H1 (cell line): ENCODE data around the gene RDH5. TPM values are rescaled to one million over a fixed set of nuclear protein-coding genes. Genes with fewer than 3 reads are reported as not detected.

ENCODE experiments used
- CTCF ChIA-PET: fragments of 300-600 bp; sonication (Branson Sonifier 250); formaldehyde crosslinking; loops from one replicate; lab custom pipeline; 2021; ENCODE audit not compliant: partially characterized antibody; lab: Charles Lee
- POLR2A ChIA-PET: fragments of 300-600 bp; sonication (Branson Sonifier 250); formaldehyde crosslinking; loops from one replicate; lab custom pipeline; 2021; ENCODE audit warnings: inconsistent platforms; ENCODE audit not compliant: partially characterized antibody; lab: Charles Lee
- DNase-seq, 2 experiments: peaks; one replicate each; pipeline versions ENCODE4 v3.0.0 to v3.0.0-alpha.2; 2010 to 2022; ENCODE audit warnings: low spot score in 2 of 2, low read depth in 1 of 2, mixed read lengths in 1 of 2
- FAIRE-seq: peaks from 2 replicates; lab custom pipeline; 2011; peaks lifted over from hg19 to GRCh38; lab: Jason Lieb, UNC
- H2AFZ ChIP-seq: 2 replicates; pipeline ENCODE4 v1.8.1; 2012; ENCODE audit warnings: low read length, inconsistent platforms
- H2AK5ac ChIP-seq: 2 replicates; pipeline ENCODE4 v1.6.1; 2013; ENCODE audit warnings: low read depth, low read length
- H2BK120ac ChIP-seq: replicated peaks from 2 replicates; pipeline ENCODE3; 2013; ENCODE audit warnings: low read depth, low read length, inconsistent platforms
- H2BK12ac ChIP-seq: 2 replicates; pipeline ENCODE4 v1.6.1; 2013; ENCODE audit warnings: low read depth, low read length
- H2BK15ac ChIP-seq: 2 replicates; pipeline ENCODE4 v1.6.1; 2013; ENCODE audit warnings: low read length
- H2BK20ac ChIP-seq: 2 replicates; pipeline ENCODE4 v1.6.1; 2013; ENCODE audit warnings: low read length
- H2BK5ac ChIP-seq: 2 replicates; pipeline ENCODE4 v1.6.1; 2013; ENCODE audit warnings: low read depth, low read length
- H3K14ac ChIP-seq: 2 replicates; pipeline ENCODE4 v1.6.1; 2013; ENCODE audit warnings: inconsistent platforms; ENCODE audit not compliant: insufficient read length
- H3K18ac ChIP-seq: 2 replicates; pipeline ENCODE4 v1.6.1; 2013; ENCODE audit warnings: low read length; ENCODE audit errors: extremely low read depth
- H3K23ac ChIP-seq: 2 replicates; pipeline ENCODE4 v1.6.1; 2013; ENCODE audit warnings: inconsistent platforms; ENCODE audit not compliant: insufficient read length
- H3K23me2 ChIP-seq: 2 replicates; pipeline ENCODE4 v1.6.1; 2013; ENCODE audit warnings: low read depth, low read length
- H3K27ac ChIP-seq: 2 replicates; pipeline ENCODE4 v1.6.1; 2011; ENCODE audit warnings: low read depth, low read length, inconsistent platforms
- H3K27me3 ChIP-seq, 4 experiments: replicated peaks in 1 of 4; 1 replicate in 1 of 4; 2 replicates in 3 of 4; pipeline versions ENCODE4 v1.6.1 to v1.8.1; 2011 to 2013; ENCODE audit warnings: low read length in 3 of 4, mild to moderate bottlenecking in 3 of 4, inconsistent platforms in 2 of 4, mixed read lengths in 2 of 4, moderate library complexity in 1 of 4; ENCODE audit not compliant: control insufficient read depth in 3 of 4, insufficient read depth in 3 of 4; ENCODE audit errors: extremely low read depth in 1 of 4
- H3K36me3 ChIP-seq, 4 experiments: 2 replicates each; pipeline versions ENCODE4 v1.6.1 to v1.8.1; 2011 to 2013; ENCODE audit warnings: mild to moderate bottlenecking in 4 of 4, low read length in 3 of 4, moderate library complexity in 2 of 4, control low read depth in 1 of 4, inconsistent platforms in 1 of 4; ENCODE audit not compliant: insufficient read depth in 4 of 4, control insufficient read depth in 2 of 4
- H3K4ac ChIP-seq: replicated peaks from 2 replicates; pipeline ENCODE3; 2013; ENCODE audit warnings: low read length, low read depth, mixed read lengths, inconsistent platforms; ENCODE audit not compliant: insufficient read length
- H3K4me1 ChIP-seq, 4 experiments: replicated peaks in 1 of 4; 1 replicate in 1 of 4; 2 replicates in 3 of 4; pipeline versions ENCODE4 v1.6.1 to v1.8.1; 2011 to 2013; ENCODE audit warnings: low read length in 3 of 4, inconsistent platforms in 2 of 4, mixed read lengths in 1 of 4; ENCODE audit not compliant: insufficient read depth in 4 of 4, control insufficient read depth in 3 of 4
- H3K4me2 ChIP-seq, 2 experiments: 2 replicates each; pipeline versions ENCODE4 v1.6.1 to v1.8.1; 2011 to 2013; ENCODE audit warnings: low read depth in 2 of 2, low read length in 2 of 2, control low read depth in 1 of 2, inconsistent platforms in 1 of 2, mild to moderate bottlenecking in 1 of 2; ENCODE audit not compliant: insufficient read depth in 1 of 2
- H3K4me3 ChIP-seq, 4 experiments: fragments of 200-600, 300-600 bp in 1 of 4; sonication (generic), shearing (Covaris generic), sonication (Bioruptor Twin) in 1 of 4; 2 replicates each; pipeline versions ENCODE4 v1.5.1 to v1.8.1; 2011 to 2016; ENCODE audit warnings: low read length in 4 of 4, low read depth in 3 of 4, control low read depth in 2 of 4, inconsistent platforms in 2 of 4, mild to moderate bottlenecking in 2 of 4, mixed read lengths in 1 of 4, moderate library complexity in 1 of 4; ENCODE audit not compliant: insufficient read depth in 2 of 4; ENCODE audit errors: extremely low read depth in 1 of 4
- H3K56ac ChIP-seq: replicated peaks from 2 replicates; pipeline ENCODE3; 2013; ENCODE audit warnings: low read depth, mild to moderate bottlenecking, mixed read lengths, low read length, inconsistent platforms; ENCODE audit not compliant: insufficient read length
- H3K79me1 ChIP-seq: 2 replicates; pipeline ENCODE4 v1.6.1; 2013; ENCODE audit warnings: low read depth, low read length, control low read depth
- H3K79me2 ChIP-seq, 2 experiments: 2 replicates each; pipeline versions ENCODE4 v1.6.1 to v1.8.1; 2012 to 2013; ENCODE audit warnings: low read length in 2 of 2, mild to moderate bottlenecking in 2 of 2, inconsistent platforms in 1 of 2; ENCODE audit not compliant: insufficient read depth in 2 of 2, control insufficient read depth in 1 of 2
- H3K9ac ChIP-seq, 4 experiments: replicated peaks in 1 of 4; 1 replicate in 1 of 4; 2 replicates in 3 of 4; pipeline versions ENCODE4 v1.6.1 to v1.8.1; 2011 to 2013; ENCODE audit warnings: low read depth in 3 of 4, low read length in 3 of 4, control low read depth in 2 of 4, mild to moderate bottlenecking in 2 of 4, moderate library complexity in 2 of 4, inconsistent platforms in 1 of 4; ENCODE audit errors: extremely low read depth in 1 of 4
- H3K9me3 ChIP-seq, 2 experiments: 2 replicates each; pipeline versions ENCODE4 v1.6.1 to v1.8.1; 2012 to 2013; ENCODE audit warnings: mild to moderate bottlenecking in 2 of 2, moderate library complexity in 2 of 2, control low read depth in 1 of 2, inconsistent platforms in 1 of 2, low read depth in 1 of 2, low read length in 1 of 2, mixed read lengths in 1 of 2; ENCODE audit not compliant: insufficient read depth in 2 of 2
- H4K20me1 ChIP-seq, 2 experiments: replicated peaks in 1 of 2; 2 replicates each; pipeline versions ENCODE3 to v1.8.1; 2011 to 2013; ENCODE audit warnings: inconsistent platforms in 2 of 2, low read length in 2 of 2, mild to moderate bottlenecking in 1 of 2; ENCODE audit not compliant: insufficient read depth in 2 of 2, control insufficient read depth in 1 of 2
- H4K5ac ChIP-seq: 2 replicates; pipeline ENCODE4 v1.6.1; 2013; ENCODE audit warnings: low read length, low read depth, mixed read lengths, inconsistent platforms; ENCODE audit not compliant: insufficient read length
- H4K8ac ChIP-seq: 2 replicates; pipeline ENCODE4 v1.8.0; 2013; ENCODE audit warnings: mild to moderate bottlenecking, moderate library complexity, low read length, inconsistent platforms; ENCODE audit not compliant: insufficient read depth; ENCODE audit errors: extremely low read depth
- H4K91ac ChIP-seq: replicated peaks from 2 replicates; pipeline ENCODE3; 2013; ENCODE audit warnings: low read length, mixed read lengths, inconsistent platforms; ENCODE audit not compliant: insufficient read length
- NRF1 ChIP-seq: IDR thresholded peaks from 2 replicates; pipeline ENCODE4 v1.6.1; 2011; ENCODE audit warnings: mild to moderate bottlenecking, low read depth, low read length, improper control_type of control experiment
- POLR2A ChIP-seq, 2 experiments: IDR thresholded peaks; 1 replicate in 1 of 2; 2 replicates in 1 of 2; pipeline ENCODE4 v1.6.1; 2011; ENCODE audit warnings: low read depth in 2 of 2, low read length in 2 of 2, mild to moderate bottlenecking in 2 of 2; ENCODE audit errors: control extremely low read depth in 1 of 2
- POLR2AphosphoS5 ChIP-seq: IDR thresholded peaks from 2 replicates; pipeline ENCODE4 v1.6.1; 2011; ENCODE audit warnings: low read depth, low read length
- TCF12 ChIP-seq: IDR thresholded peaks from 2 replicates; pipeline ENCODE4 v1.6.1; 2011; ENCODE audit warnings: low read depth, mild to moderate bottlenecking, low read length
- WGBS, 2 experiments: shearing (Covaris generic) in 1 of 2; methylation state at CpG; one replicate each; pipeline versions ENCODE4 v1.1.6 to v1.1.7; 2013 to 2015; ENCODE audit warnings: low lambda C conversion rate in 2 of 2, mixed read lengths in 2 of 2, inconsistent platforms in 1 of 2, low coverage in 1 of 2, missing lambda C conversion rate in 1 of 2; ENCODE audit not compliant: insufficient replicate concordance in 2 of 2, insufficient coverage in 1 of 2, insufficient read length in 1 of 2; ENCODE audit errors: extremely low coverage in 1 of 2, missing lambda C conversion rate in 1 of 2; 5-methylcytosine and 5-hydroxymethylcytosine counted together
- polyA plus RNA-seq, 7 experiments: library from polyadenylated mRNA; depleted of rRNA in 3 of 7; stranded (reverse) in 5 of 7; unstranded in 2 of 7; fragments of >200 nt in 5 of 7; fragments of 200-250 nt in 2 of 7; gene quantifications; 1 replicate in 5 of 7; 2 replicates in 1 of 7; 4 replicates in 1 of 7; pipeline versions ENCODE4 v1.2.1 to v1.2.3, GENCODE V29; 2011 to 2013; ENCODE audit warnings: missing spikeins in 2 of 7, mixed read lengths in 2 of 7
- total RNA-seq: library from RNA; stranded (reverse); fragmentation: NEBNext Ultra II Directional; extraction: Animal tissue kit (Norgen Biotek cat#: 25700); gene quantifications from 2 replicates; pipeline ENCODE4 v1.2.1, GENCODE V29; 2021
- TF ChIP-seq, protein P1 (sequence below): IDR thresholded peaks from 2 replicates; pipeline ENCODE4 v1.6.1; 2011; ENCODE audit warnings: low read length, improper control_type of control experiment

Gene RDH5
- total and polyA plus RNA-seq, 2 of the 8 experiments (the other 6 are each of a cell fraction or from before 2014, with no cell fraction given), result 4.2 to 6.0 TPM

DNA sequence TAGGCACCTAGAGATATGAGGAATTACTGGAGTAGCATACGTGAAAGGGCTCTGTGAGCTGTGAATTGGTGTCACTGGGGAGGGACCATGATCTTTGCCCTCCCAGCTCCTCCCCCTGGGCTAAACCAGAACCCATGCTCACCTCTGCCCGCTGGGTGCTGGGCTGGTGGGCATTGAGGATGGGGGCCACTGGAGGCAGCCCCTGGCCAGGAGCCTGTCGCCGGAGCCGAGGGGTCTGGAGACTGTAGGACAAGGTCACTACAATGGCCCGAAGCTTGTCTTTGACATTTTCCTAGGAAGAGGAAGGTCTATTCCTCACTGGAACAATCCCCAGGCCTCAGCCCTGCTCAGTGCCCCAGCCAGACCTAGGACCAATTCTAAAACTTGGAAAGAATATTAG is 24.1 kb upstream of the RDH5 start:
- Histone ChIP-seq H2BK20ac (no peak overlapping the region), H3K4me2 (no peak overlapping the region), H4K20me1 (peaks cover 0 to 4% of the 10 kb centered on the region in 2 experiments), H2BK12ac (no peak overlapping the region), H3K23ac (no peak overlapping the region), H2BK15ac (no peak overlapping the region), H3K79me2 (no peaks in the 10 kb centered on the region; a peak in 1 of 4 replicates), H3K27me3 (no peaks in the 10 kb centered on the region), H3K56ac (no peak overlapping the region), H3K27ac (no peak overlapping the region), H3K23me2 (no peaks in the 10 kb centered on the region), H3K14ac (no peak overlapping the region), H2BK120ac (no peak overlapping the region), H2AFZ (no peak overlapping the region), H3K9me3 (no peaks in the 10 kb centered on the region), H3K79me1 (peaks cover under 1% of the 10 kb centered on the region), H3K4ac (no peak overlapping the region), H4K91ac (no peak overlapping the region), H2BK5ac (no peak overlapping the region; the same call in 1 of the 2 replicates), H4K8ac (no peak overlapping the region), H4K5ac (no peak overlapping the region), H3K36me3 (peaks cover 7 to 52% (median 15%) of the 10 kb centered on the region in 4 experiments; a peak in 7 of 8 replicates), H3K18ac (no peak overlapping the region), H2AK5ac (no peak overlapping the region), H3K9ac (no peak overlapping the region), H3K4me1 (no peaks in the 10 kb centered on the region), H3K4me3 (no peak overlapping the region)
- ChIA-PET CTCF (interaction anchor here (1.0 to 5.9 kb wide), 6 partner anchors 10 to 42 kb away, joined by 4 to 36 read pairs (median 11); partner anchors contain the start of genes ITGA7 and RDH5), POLR2A (interaction anchor here (1.3 to 1.9 kb wide), 5 partner anchors 10 to 33 kb away, joined by 4 to 8 read pairs (median 8); partner anchors contain the start of genes CD63 and ITGA7)
- FAIRE-seq (no peak), DNase-seq (no peak)
- WGBS, 2 experiments, result 90% methylated on average over 6 of the region's 6 CpGs; no CpG with 5 or more reads in 1 of the 2 experiments
- TF ChIP-seq POLR2AphosphoS5 (no peak), TCF12 (no peak), NRF1 (no peak), POLR2A (IDR thresholded peaks at IDR 0.05; ENCODE audit: control extremely low read depth in 1 of 2, low read depth in 2 of 2, low read length in 2 of 2) (no peak)
- TF ChIP-seq, protein P1, sequence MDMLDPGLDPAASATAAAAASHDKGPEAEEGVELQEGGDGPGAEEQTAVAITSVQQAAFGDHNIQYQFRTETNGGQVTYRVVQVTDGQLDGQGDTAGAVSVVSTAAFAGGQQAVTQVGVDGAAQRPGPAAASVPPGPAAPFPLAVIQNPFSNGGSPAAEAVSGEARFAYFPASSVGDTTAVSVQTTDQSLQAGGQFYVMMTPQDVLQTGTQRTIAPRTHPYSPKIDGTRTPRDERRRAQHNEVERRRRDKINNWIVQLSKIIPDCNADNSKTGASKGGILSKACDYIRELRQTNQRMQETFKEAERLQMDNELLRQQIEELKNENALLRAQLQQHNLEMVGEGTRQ, result no peak
